DMS153 (cell line): ENCODE data around the gene ADAM19.

Experiments used
- DNase-seq: peaks from one replicate; lab custom pipeline; 2025; lab: John Stamatoyannopoulos, UW

The ADAM19 gene

GRCh38 chr5:157594675-157595459 is 19.3 kb upstream of the ADAM19 start:
- no peak for DNase-seq

GRCh38 chr5:157594257-157594656 is 18.7 kb upstream of the ADAM19 start:
- no peak for DNase-seq

GRCh38 chr5:157593052-157593757 is 17.6 kb upstream of the ADAM19 start:
- DNase-seq = no peak

GRCh38 chr5:157592594-157592993 is 17.0 kb upstream of the ADAM19 start:
- no peak for DNase-seq

- DNase-seq = no peak
These were observed 14.9 kb upstream of the ADAM19 start for GRCh38 chr5:157590478-157590877.

GRCh38 chr5:157584628-157585027 is 9.1 kb upstream of the ADAM19 start:
- DNase-seq = no peak

- DNase-seq = no peak
These were observed 7.4 kb upstream of the ADAM19 start for GRCh38 chr5:157582731-157583620.

- DNase-seq = no peak
These were observed 6.3 kb upstream of the ADAM19 start for GRCh38 chr5:157581901-157582300.

- DNase-seq = no peak
These were observed 2.7 kb upstream of the ADAM19 start for GRCh38 chr5:157578079-157578780.

- no peak for DNase-seq
These were observed 1.1 kb upstream of the ADAM19 start for GRCh38 chr5:157576678-157577077.

GRCh38 chr5:157574456-157575380 is 857 bp downstream of the ADAM19 start:
- DNase-seq = no peak

- DNase-seq = no peak
These were observed 4.2 kb downstream of the ADAM19 start for GRCh38 chr5:157571357-157571827.

- no peak for DNase-seq
These were observed 4.9 kb downstream of the ADAM19 start for GRCh38 chr5:157570531-157571200.

- no peak for DNase-seq
These were observed 6.9 kb downstream of the ADAM19 start for GRCh38 chr5:157568720-157569119.

- no peak for DNase-seq
These were observed 7.4 kb downstream of the ADAM19 start for GRCh38 chr5:157568222-157568621.

- DNase-seq = no peak
These were observed 8.6 kb downstream of the ADAM19 start for GRCh38 chr5:157566902-157567489.

GRCh38 chr5:157563929-157564716 is 11.5 kb downstream of the ADAM19 start:
- no peak for DNase-seq

GRCh38 chr5:157563373-157563928 is 12.1 kb downstream of the ADAM19 start:
- DNase-seq = no peak
